MM.1S (cell line): Measurements from ENCODE around the gene PLEKHA7.

Source experiments
- CTCF ChIP-seq: fragments of 300-600 bp; sonication (generic); IDR thresholded peaks from 2 replicates; pipeline ENCODE4 v1.5.1; 2016; ENCODE audit warnings: antibody characterized with exemption, low read length, mixed read lengths
- EZH2 ChIP-seq: fragments of 300-600 bp; sonication (generic); optimal IDR thresholded peaks from 2 replicates; pipeline ENCODE3; 2017; ENCODE audit warnings: low read depth, mild to moderate bottlenecking, antibody characterized with exemption, low read length, mixed read lengths

GRCh38 chr11:16805938-16806337 is 208.3 kb downstream of the PLEKHA7 start:
- no peak for TF ChIP-seq CTCF
- no peak for TF ChIP-seq EZH2
